ENCODE measurements around the gene PCGF1. TPM values are rescaled to one million over a fixed set of nuclear protein-coding genes. Genes with fewer than 3 reads are reported as not detected.

The PCGF1 gene
- total and polyA plus RNA-seq, 8 donors, result 1.9 to 49.6 (median 14.7) TPM

DNA sequence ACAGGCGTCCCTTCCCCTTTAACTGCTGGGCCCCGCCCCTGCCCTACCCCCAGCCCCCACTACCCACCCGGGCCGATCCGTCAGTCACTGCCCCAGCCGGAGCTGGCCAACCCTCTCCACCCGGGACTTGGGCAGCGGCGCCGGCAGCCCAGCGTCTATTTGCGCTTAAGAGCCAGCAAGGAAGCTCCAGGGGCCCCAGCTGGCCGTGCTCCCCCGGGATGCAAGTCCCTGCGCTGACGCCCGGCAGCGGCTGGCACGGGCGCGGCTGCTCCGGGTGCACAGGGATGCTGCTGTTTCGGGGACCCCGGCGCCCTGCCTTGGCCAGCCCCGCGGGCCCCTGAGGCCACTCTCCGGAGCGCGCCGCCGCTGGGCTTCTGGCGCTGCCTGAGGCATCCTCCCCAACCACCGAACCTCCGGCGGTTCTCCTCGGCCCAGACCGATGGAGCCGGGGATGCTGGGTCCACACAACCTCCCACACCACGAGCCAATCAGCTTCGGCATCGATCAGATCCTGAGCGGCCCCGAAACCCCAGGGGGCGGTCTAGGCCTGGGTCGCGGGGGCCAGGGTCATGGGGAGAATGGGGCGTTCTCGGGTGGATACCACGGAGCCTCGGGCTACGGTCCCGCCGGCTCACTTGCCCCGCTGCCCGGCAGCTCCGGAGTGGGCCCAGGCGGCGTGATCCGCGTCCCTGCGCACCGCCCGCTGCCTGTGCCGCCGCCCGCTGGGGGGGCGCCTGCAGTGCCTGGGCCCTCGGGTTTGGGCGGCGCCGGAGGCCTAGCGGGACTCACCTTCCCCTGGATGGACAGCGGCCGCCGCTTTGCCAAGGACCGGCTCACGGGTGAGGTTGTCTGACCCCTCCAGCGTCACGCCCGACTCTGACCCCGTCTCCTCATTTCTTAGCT, 7.1 kb upstream of the PCGF1 start, which contains the start of gene TLX2:
Gene TLX2, plus strand, starts transcription at position 83 of the 903 bp plus-strand sequence. Its CDS starts 357 bp downstream, at position 440.
- Histone ChIP-seq H3K27me3 (peaks cover 38 to 100% (median 90%) of the 10 kb centered on the region in 3 donors), H3K27ac (no peak within 1 kb of the TSS), H3K9me3 (no peaks in the 10 kb centered on the region), H3K36me3 (no peaks in the 10 kb centered on the region), H3K4me1 (peaks cover 32 to 39% (median 35%) of the 10 kb centered on the region in 4 donors), H3K4me3 (peak within 1 kb of the TSS in 3 of 4 donors; percentile 16 to 55 (median 18))
- no peak for DNase-seq
- 3 to 8% (median 4%) methylated on average over 35 to 82 of the region's 82 CpGs for WGBS, 5 donors
- TF ChIP-seq EP300 (IDR thresholded peaks at IDR 0.05) (no peak), POLR2A (IDR thresholded peaks at IDR 0.05) (no peak), POLR2AphosphoS5 (IDR thresholded peaks at IDR 0.05) (no peak)
- TF ChIP-seq, protein P1, sequence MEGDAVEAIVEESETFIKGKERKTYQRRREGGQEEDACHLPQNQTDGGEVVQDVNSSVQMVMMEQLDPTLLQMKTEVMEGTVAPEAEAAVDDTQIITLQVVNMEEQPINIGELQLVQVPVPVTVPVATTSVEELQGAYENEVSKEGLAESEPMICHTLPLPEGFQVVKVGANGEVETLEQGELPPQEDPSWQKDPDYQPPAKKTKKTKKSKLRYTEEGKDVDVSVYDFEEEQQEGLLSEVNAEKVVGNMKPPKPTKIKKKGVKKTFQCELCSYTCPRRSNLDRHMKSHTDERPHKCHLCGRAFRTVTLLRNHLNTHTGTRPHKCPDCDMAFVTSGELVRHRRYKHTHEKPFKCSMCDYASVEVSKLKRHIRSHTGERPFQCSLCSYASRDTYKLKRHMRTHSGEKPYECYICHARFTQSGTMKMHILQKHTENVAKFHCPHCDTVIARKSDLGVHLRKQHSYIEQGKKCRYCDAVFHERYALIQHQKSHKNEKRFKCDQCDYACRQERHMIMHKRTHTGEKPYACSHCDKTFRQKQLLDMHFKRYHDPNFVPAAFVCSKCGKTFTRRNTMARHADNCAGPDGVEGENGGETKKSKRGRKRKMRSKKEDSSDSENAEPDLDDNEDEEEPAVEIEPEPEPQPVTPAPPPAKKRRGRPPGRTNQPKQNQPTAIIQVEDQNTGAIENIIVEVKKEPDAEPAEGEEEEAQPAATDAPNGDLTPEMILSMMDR (IDR thresholded peaks at IDR 0.05), result no peak
- intact Hi-C loops (cut with DNase I; ENCODE audit: low total_unique reads), result no loop called here

- peak in 1 of 2 donors; percentile 50 for DNase-seq
- 4 to 10% (median 9%) methylated on average over 45 to 50 of the region's 52 CpGs for WGBS, 5 donors
- no peaks in the 10 kb centered on the region for H3K9me3 ChIP-seq
- H3K27ac ChIP-seq, result no peak overlapping the region
- TF ChIP-seq, protein P1 (IDR thresholded peaks at IDR 0.05), result no peak
- TF ChIP-seq POLR2AphosphoS5 (IDR thresholded peaks at IDR 0.05), result peak in 1 of 3 donors; percentile 54
- peaks cover 38 to 93% (median 82%) of the 10 kb centered on the region in 3 donors for H3K27me3 ChIP-seq
- peaks cover 32 to 39% (median 35%) of the 10 kb centered on the region in 4 donors for H3K4me1 ChIP-seq
- no peaks in the 10 kb centered on the region for H3K36me3 ChIP-seq
- intact Hi-C loops (cut with DNase I; ENCODE audit: low total_unique reads), result no loop called here
- peak overlapping the region in 2 of 4 donors; percentile 18 to 55 for H3K4me3 ChIP-seq
Observed at GRCh38 chr2:74513605-74514367, 6.3 kb upstream of the PCGF1 start.

DNA sequence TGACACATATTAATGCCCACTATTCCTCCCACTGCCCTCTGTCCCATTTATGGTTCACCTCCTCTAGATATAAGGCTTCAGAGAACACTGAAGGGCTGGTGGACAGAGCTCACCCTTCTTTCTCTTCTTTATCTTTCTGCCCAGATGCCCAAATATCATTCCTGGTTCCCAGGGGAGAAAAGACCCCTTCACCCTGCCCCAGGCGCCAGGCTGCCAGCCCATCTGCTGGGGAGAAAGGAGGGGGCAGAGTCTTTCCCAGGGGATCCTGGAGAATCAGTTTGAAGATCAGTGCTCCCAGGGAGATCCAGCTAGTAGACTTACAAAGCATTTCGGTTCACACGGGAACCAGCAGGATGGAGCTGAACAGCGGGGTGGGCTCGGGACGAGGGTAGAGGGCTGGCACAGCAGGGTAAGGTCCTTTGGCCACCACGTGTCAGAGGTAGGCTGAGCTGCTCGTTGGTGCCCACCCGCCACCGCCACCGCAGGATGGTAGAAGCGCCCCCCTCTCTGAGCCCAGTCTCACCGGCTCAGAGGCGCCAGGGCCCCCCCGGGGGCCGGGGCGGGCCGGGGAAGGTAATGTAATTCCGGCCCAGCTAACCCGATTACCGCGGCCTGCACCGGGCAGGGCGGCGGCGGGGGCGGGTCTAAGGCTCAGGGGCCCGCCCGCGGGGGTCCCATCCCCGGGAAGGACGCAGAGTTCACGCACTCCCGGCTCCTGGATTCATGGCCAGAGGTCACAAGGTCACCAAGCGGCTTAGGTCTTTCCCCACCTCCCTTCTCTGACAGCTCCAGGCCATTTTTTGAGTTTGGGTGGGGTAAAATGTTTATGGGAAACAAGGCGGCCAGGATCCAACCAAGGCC, 5.5 kb upstream of the PCGF1 start:
- TF ChIP-seq POLR2AphosphoS5 (IDR thresholded peaks at IDR 0.05), result no peak
- TF ChIP-seq, protein P1 (IDR thresholded peaks at IDR 0.05), result no peak
- no peak for TF ChIP-seq EP300 (IDR thresholded peaks at IDR 0.05)
- TF ChIP-seq POLR2A (IDR thresholded peaks at IDR 0.05), result no peak
- H3K27me3 ChIP-seq, result peaks cover 38 to 91% (median 73%) of the 10 kb centered on the region in 3 donors
- no peak overlapping the region for H3K27ac ChIP-seq
- WGBS, 5 donors, result 10 to 19% (median 12%) methylated on average over 14 to 36 of the region's 36 CpGs
- intact Hi-C loops (cut with DNase I; ENCODE audit: low total_unique reads), result no loop called here
- peaks cover 37 to 45% (median 42%) of the 10 kb centered on the region in 4 donors for H3K4me1 ChIP-seq
- no peaks in the 10 kb centered on the region for H3K36me3 ChIP-seq
- no peak overlapping the region for H3K4me3 ChIP-seq
- DNase-seq, result peak in 1 of 2 donors; percentile 43
- no peaks in the 10 kb centered on the region for H3K9me3 ChIP-seq
